ENCODE data around the gene MST1R. TPM values are rescaled to one million over a fixed set of nuclear protein-coding genes. Genes with fewer than 3 reads are reported as not detected.

Gene MST1R
- polyA plus RNA-seq, 1 donor from 2014 or later = 4.2 TPM

DNA sequence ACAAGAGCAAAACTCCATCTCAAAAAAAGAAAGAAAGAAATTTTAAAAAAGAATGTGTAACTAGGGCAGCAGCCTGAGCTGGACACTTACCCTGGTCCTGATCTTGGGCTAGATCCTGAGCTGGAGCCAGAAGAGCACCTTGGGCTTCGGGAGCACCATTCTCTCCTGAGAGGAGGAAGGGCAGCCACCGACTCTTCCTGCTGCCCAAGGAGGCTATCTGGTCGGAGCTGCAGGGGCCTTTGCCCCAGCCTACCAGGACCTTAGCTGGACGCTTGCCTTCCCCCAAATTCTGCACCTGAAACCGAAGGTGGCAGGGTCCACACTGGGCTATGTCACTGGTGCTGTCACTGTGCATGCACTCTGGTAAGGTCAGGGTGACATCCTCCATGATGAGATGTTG lies 27.1 kb downstream of the MST1R start:
- H3K27me3 ChIP-seq (ENCODE audit: insufficient read depth, low read depth, low read length) = no peaks in the 10 kb centered on the region
- no peaks in the 10 kb centered on the region for H3K9me2 ChIP-seq (ENCODE audit: insufficient read depth, low read length)
- TF ChIP-seq CTCF (IDR thresholded peaks at IDR 0.05; ENCODE audit: poor library complexity, severe bottlenecking) (no peak), SMC3 (conservative IDR thresholded peaks at IDR 0.05; ENCODE audit: poor library complexity) (no peak), MXI1 (conservative IDR thresholded peaks at IDR 0.05; ENCODE audit: poor library complexity, severe bottlenecking) (no peak), POLR2AphosphoS5 (IDR thresholded peaks at IDR 0.05) (no peak), EP300 (conservative IDR thresholded peaks at IDR 0.05; ENCODE audit: poor library complexity, severe bottlenecking) (no peak), REST (IDR thresholded peaks at IDR 0.05; ENCODE audit: borderline replicate concordance) (no peak), RAD21 (conservative IDR thresholded peaks at IDR 0.05) (no peak), EZH2 (IDR thresholded peaks at IDR 0.05; ENCODE audit: borderline replicate concordance, insufficient read depth, low read length, poor library complexity, severe bottlenecking) (no peak), TAF1 (IDR thresholded peaks at IDR 0.05; ENCODE audit: low read depth) (no peak)
- no peak overlapping the region for H3K9ac ChIP-seq (ENCODE audit: low read length)
- no peaks in the 10 kb centered on the region for H4K20me1 ChIP-seq (ENCODE audit: insufficient read depth)
- H3K9me3 ChIP-seq (ENCODE audit: low read length) = no peaks in the 10 kb centered on the region
- no peak overlapping the region for H3K4me2 ChIP-seq (ENCODE audit: low read length)
- H3K79me2 ChIP-seq (replicated peaks; ENCODE audit: insufficient read depth, low read length) = no peaks in the 10 kb centered on the region
- H3K36me3 ChIP-seq (ENCODE audit: insufficient read depth, low read length) = no peaks in the 10 kb centered on the region
- no peaks in the 10 kb centered on the region for H3F3A ChIP-seq (ENCODE audit: insufficient read depth, low read length, poor library complexity, severe bottlenecking)
- no peak overlapping the region for H2AFZ ChIP-seq (ENCODE audit: low read depth, low read length)
- H3K27ac ChIP-seq (ENCODE audit: low read length) = no peak overlapping the region
- no peak overlapping the region for H3K4me3 ChIP-seq (ENCODE audit: low read length)

DNA sequence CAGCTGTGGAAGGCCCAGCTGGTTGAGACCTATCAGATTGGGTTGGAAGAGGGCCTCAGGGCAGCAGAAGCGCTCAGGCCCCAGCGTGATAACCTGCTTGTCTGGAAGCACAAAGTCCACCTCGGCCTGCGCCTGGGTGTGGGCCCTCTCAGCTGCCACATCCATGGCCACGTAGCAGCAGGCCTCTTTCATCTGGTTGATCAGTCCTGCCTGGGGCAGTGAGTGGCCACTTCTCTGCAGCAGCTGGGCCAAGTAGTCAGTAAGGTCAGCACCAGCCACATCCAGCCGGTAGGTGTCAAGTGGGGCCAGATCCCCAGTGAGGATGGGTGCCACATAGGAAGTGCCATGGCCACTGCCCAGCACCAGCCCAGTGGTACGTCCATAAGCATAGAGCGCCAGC lies 30.1 kb downstream of the MST1R start:
- no peaks in the 10 kb centered on the region for H4K20me1 ChIP-seq (ENCODE audit: insufficient read depth)
- H2AFZ ChIP-seq (ENCODE audit: low read depth, low read length) = no peak overlapping the region
- no peak overlapping the region for H3K4me2 ChIP-seq (ENCODE audit: low read length)
- no peaks in the 10 kb centered on the region for H3K27me3 ChIP-seq (ENCODE audit: insufficient read depth, low read depth, low read length)
- no peaks in the 10 kb centered on the region for H3K36me3 ChIP-seq (ENCODE audit: insufficient read depth, low read length)
- H3K9ac ChIP-seq (ENCODE audit: low read length) = peak overlapping the region; percentile 39
- H3K4me3 ChIP-seq (ENCODE audit: low read length) = peak overlapping the region; percentile 43
- H3K27ac ChIP-seq (ENCODE audit: low read length) = peak overlapping the region; percentile 70
- H3K9me3 ChIP-seq (ENCODE audit: low read length) = no peaks in the 10 kb centered on the region
- TF ChIP-seq RAD21 (conservative IDR thresholded peaks at IDR 0.05) (no peak), EP300 (conservative IDR thresholded peaks at IDR 0.05; ENCODE audit: poor library complexity, severe bottlenecking) (no peak), MXI1 (conservative IDR thresholded peaks at IDR 0.05; ENCODE audit: poor library complexity, severe bottlenecking) (no peak)
- H3F3A ChIP-seq (ENCODE audit: insufficient read depth, low read length, poor library complexity, severe bottlenecking) = no peaks in the 10 kb centered on the region
- peaks cover 9% of the 10 kb centered on the region for H3K79me2 ChIP-seq (replicated peaks; ENCODE audit: insufficient read depth, low read length)
- H3K9me2 ChIP-seq (ENCODE audit: insufficient read depth, low read length) = no peaks in the 10 kb centered on the region
